Activated CD8-positive, alpha-beta memory T cell treated with anti-CD3 and anti-CD28 coated beads, Interleukin-2, amount 10 ng/mL, durations not matched to agents 7 days and 5 days (primary cell): ENCODE measurements around the gene NTM. TPM values are rescaled to one million over a fixed set of nuclear protein-coding genes. Genes with fewer than 3 reads are reported as not detected.

ENCODE experiments used
- ATAC-seq: fragments of 150-1000 bp; cut with Tn5 transposase; one replicate; pipeline ENCODE4 v1.10.0; 2021; ENCODE audit warnings: moderate library complexity
- CTCF ChIA-PET: fragments of 350-600 bp; sonication (Branson Sonifier 250); formaldehyde crosslinking; loops from one replicate; lab custom pipeline; 2021; ENCODE audit warnings: antibody characterized with exemption; lab: Charles Lee
- DNase-seq: peaks from one replicate; pipeline ENCODE4 v3.0.0-alpha.2; 2020
- H3K27ac Mint-ChIP-seq: one replicate; pipeline ENCODE4 v1.8.0; 2021; ENCODE audit warnings: mild to moderate bottlenecking, mixed read lengths
- H3K27me3 Mint-ChIP-seq: one replicate; pipeline ENCODE4 v1.8.0; 2021; ENCODE audit warnings: mixed read lengths
- H3K36me3 Mint-ChIP-seq: one replicate; pipeline ENCODE4 v1.8.0; 2021; ENCODE audit warnings: mild to moderate bottlenecking, mixed read lengths
- H3K4me1 Mint-ChIP-seq: one replicate; pipeline ENCODE4 v1.8.0; 2021; ENCODE audit warnings: mixed read lengths
- H3K4me3 Mint-ChIP-seq: one replicate; pipeline ENCODE4 v1.8.0; 2021; ENCODE audit warnings: mild to moderate bottlenecking, moderate library complexity, mixed read lengths
- H3K9me3 Mint-ChIP-seq: one replicate; pipeline ENCODE4 v1.8.0; 2022; ENCODE audit warnings: low read depth, mixed read lengths
- total RNA-seq, 2 experiments: library from RNA; stranded (reverse); gene quantifications; one replicate each; pipeline ENCODE4 v1.2.3, GENCODE V29; 2021

Gene NTM
- total RNA-seq, 2 experiments from 2014 or later: not detected

DNA sequence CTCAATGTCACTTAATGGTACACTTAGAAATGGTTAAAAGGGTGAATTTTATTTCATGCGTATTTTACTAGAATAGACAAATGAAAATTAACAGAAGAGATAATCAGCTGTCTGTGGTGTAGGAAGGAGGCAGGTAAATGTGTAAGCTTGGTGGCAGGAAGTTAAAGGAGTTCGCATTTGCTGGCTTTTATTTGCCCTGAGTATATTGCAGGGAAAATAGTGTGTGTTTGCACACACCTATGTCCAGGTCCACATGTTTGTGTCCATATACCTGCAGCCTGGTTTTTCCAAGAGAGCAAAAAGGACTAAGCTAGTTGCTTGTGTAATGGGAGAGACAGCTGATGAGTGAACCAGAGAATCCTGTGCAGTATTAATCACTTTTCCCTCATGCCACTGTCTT, 16.0 kb downstream of the NTM start:
- no peaks in the 10 kb centered on the region for H3K9me3 Mint-ChIP-seq
- no peaks in the 10 kb centered on the region for H3K27me3 Mint-ChIP-seq
- no peak for DNase-seq
- no peaks in the 10 kb centered on the region for H3K36me3 Mint-ChIP-seq
- no peaks in the 10 kb centered on the region for H3K4me1 Mint-ChIP-seq
- H3K27ac Mint-ChIP-seq: no peak overlapping the region
- ATAC-seq: no peak
- CTCF ChIA-PET: no interaction called here
- no peak overlapping the region for H3K4me3 Mint-ChIP-seq

DNA sequence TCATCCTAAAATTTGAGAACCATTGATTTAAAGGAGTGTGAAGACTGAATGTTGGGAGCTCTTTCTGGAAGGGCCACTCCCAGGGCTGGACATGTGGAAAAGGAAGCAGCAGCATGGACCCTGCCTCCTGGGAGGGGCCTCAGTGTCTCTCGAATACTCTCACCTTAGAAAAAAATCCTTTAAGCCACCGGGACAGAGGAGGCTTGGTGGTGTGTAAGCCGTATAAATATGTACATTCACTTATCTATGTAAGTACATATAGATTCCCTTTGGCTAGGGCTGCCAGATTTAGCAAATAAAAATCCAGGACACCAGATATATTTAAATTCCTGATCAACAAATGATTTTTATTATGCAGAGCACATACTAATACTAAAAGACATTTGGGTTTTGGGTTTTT, 17.6 kb downstream of the NTM start:
- DNase-seq: no peak
- Mint-ChIP-seq H3K4me1 (no peaks in the 10 kb centered on the region), H3K36me3 (no peaks in the 10 kb centered on the region), H3K27me3 (no peaks in the 10 kb centered on the region), H3K9me3 (no peaks in the 10 kb centered on the region), H3K4me3 (no peak overlapping the region), H3K27ac (no peak overlapping the region)
- CTCF ChIA-PET: no interaction called here
- ATAC-seq: no peak

DNA sequence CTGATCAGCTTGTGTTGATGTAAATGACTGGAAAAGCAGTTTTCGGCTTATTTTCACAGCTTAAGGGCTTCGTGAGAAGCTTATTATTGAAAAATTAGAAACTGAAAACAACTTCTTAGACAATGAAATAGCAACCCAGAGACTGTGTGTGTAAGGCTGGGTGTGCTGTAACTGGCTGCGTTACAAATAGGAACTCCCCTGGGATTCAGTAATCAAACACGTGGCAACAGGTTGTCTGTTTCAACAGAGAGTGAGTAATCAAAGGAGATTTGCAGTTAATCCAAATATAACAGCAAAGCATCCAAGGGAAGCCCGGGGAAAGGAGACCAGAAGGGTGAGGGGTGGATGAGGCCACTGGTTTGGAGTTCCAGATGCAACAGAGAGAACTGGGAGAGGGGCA, 19.2 kb downstream of the NTM start:
- Mint-ChIP-seq H3K27me3 (no peaks in the 10 kb centered on the region), H3K4me3 (no peak overlapping the region), H3K27ac (no peak overlapping the region), H3K9me3 (no peaks in the 10 kb centered on the region), H3K4me1 (no peaks in the 10 kb centered on the region), H3K36me3 (no peaks in the 10 kb centered on the region)
- no peak for ATAC-seq
- DNase-seq: no peak
- CTCF ChIA-PET: no interaction called here

DNA sequence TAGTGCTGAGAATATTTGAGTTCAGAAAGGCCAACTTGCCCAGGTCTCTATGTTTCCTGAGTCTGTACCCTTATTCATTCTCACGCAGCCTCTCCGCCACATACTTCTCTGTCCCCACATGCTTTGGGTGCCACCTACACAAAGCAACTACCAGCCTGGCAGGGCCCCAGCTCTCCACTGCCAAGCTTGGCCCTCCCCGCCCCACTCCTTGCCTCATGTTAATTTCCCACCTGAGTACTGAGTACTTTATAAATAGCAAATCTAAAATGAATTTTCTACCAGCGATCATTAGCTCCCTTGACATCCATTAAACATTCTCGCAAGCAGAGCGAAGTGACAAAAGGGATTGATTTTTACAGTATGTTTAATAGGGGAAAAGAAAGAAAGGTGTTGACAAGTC, 20.8 kb downstream of the NTM start:
- H3K4me1 Mint-ChIP-seq: no peaks in the 10 kb centered on the region
- H3K4me3 Mint-ChIP-seq: no peak overlapping the region
- no peak for ATAC-seq
- no peaks in the 10 kb centered on the region for H3K27me3 Mint-ChIP-seq
- CTCF ChIA-PET: no interaction called here
- H3K27ac Mint-ChIP-seq: no peak overlapping the region
- no peaks in the 10 kb centered on the region for H3K9me3 Mint-ChIP-seq
- DNase-seq: no peak
- H3K36me3 Mint-ChIP-seq: no peaks in the 10 kb centered on the region

DNA sequence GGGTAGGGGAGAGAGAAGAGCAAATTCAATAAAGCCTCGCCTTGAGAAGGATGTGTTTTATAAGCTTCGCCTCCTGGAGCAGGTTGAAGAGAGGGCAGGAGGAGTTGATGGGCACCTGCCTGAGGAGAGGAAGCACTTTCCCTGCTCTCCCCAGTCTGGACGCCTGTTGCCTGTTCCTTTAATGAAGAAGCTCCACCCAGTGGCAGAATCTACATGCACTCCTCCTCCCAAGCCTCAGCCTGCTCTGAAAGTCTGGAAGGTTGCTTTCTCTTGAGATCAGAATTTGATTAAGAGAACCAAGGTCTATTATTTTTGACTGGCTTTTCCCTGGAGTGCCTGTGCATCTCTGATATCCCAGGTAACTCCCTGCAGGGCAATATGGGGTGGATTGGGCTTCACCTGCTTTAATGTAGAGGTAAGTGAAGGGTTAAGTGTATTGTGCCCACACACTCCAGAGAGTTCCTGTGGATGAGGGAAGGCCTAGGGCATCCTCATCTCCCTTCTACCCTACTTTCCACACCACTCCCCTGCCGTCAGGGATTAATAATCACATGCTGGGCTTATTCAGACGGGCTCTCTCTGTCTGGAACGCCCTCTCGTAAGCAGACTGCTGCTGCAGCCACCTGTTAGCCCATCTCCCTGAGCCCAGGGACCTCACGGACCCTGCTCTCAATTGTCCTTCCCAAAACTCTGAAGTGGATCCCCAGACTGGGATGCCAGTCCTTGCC, 22.3 kb downstream of the NTM start:
- ATAC-seq (no peak), DNase-seq (no peak)
- Mint-ChIP-seq H3K4me3 (no peak overlapping the region), H3K36me3 (no peaks in the 10 kb centered on the region), H3K4me1 (no peaks in the 10 kb centered on the region), H3K27me3 (no peaks in the 10 kb centered on the region), H3K9me3 (no peaks in the 10 kb centered on the region), H3K27ac (no peak overlapping the region)
- CTCF ChIA-PET: no interaction called here

DNA sequence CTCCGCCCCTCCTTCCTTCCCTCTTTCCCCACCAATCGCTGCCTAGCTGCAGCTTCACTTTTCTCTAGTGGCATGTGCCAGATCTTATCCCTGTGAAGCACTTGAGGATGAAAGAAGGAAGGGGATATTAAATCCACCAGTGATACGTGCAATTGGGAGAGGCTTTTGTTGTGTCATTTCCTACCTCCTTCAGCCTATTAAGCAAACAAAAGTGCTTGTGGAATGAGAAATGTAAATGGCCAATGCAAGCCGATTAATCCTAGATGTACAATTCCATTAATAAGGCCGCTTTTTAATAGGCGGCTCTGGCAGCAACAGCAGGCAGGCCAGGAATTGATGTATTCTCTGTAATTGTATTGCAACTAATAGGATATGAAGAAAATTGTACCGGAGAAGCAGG, 23.3 kb downstream of the NTM start:
- H3K4me1 Mint-ChIP-seq: no peaks in the 10 kb centered on the region
- H3K4me3 Mint-ChIP-seq: no peak overlapping the region
- H3K9me3 Mint-ChIP-seq: no peaks in the 10 kb centered on the region
- DNase-seq: no peak
- CTCF ChIA-PET: no interaction called here
- H3K36me3 Mint-ChIP-seq: no peaks in the 10 kb centered on the region
- ATAC-seq: no peak
- no peak overlapping the region for H3K27ac Mint-ChIP-seq
- no peaks in the 10 kb centered on the region for H3K27me3 Mint-ChIP-seq

DNA sequence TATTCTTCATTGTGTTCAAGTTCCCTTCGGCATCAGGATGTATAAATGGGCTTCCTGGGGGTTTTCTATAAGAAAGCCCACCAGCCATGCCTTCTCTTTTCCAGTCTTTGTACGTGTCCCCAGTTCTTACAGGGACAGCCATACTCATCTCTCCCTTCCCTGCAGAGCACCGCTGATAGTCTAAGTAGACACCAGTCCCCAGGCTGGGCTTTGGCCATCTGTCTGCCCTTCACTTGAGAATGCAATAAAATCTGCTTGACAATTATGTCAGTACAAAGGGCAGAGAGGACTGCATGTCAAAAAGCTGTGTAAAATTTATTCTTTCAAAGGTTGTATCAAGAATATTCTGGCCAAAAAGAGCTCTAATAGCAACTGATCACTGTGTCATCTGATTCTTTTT, 27.3 kb downstream of the NTM start:
- DNase-seq (no peak), ATAC-seq (no peak)
- Mint-ChIP-seq H3K36me3 (no peaks in the 10 kb centered on the region), H3K4me3 (no peak overlapping the region), H3K27ac (no peak overlapping the region), H3K27me3 (no peaks in the 10 kb centered on the region), H3K9me3 (no peaks in the 10 kb centered on the region), H3K4me1 (no peaks in the 10 kb centered on the region)
- CTCF ChIA-PET: no interaction called here

DNA sequence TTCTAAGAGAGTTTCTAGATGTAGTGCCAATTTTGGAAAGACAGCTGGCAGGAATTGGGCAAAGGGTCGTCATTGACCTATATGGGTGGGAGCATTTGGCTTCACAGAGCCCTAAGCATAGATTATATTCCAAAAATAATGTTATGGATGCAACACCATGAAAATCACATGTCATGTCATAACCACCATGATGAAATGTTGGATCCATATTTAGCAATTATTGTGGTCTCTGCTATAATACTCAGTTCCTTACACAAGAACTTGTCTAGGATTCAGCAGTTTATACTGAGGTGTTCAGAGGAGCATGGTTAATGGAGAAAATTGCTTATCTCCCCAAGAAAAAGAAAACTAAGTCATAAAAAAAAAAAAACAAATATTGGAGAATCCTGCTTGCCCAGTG, 31.6 kb downstream of the NTM start:
- no peaks in the 10 kb centered on the region for H3K9me3 Mint-ChIP-seq
- ATAC-seq (no peak), DNase-seq (no peak)
- H3K4me3 Mint-ChIP-seq: no peak overlapping the region
- CTCF ChIA-PET: no interaction called here
- no peaks in the 10 kb centered on the region for H3K36me3 Mint-ChIP-seq
- no peaks in the 10 kb centered on the region for H3K27me3 Mint-ChIP-seq
- H3K27ac Mint-ChIP-seq: no peak overlapping the region
- no peaks in the 10 kb centered on the region for H3K4me1 Mint-ChIP-seq

DNA sequence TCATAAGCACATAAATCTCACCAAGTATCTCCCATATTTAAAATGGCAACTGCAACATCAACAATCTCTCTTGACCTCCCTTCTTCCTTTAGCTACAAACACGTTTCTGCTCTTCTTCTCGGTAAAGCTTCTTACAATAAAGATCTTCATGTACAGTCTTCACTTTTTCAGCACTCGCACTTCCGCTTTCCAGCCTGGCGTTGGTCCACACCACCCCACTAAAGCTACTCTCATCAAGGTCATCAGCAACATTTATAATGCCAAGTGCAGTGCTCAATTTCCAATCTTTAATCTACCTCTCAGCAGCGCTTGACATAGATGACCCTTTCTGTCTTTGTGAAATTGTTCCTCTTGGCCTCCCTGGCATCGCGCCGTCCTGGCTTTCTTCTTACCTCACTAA, 33.6 kb downstream of the NTM start:
- CTCF ChIA-PET: no interaction called here
- H3K4me1 Mint-ChIP-seq: no peaks in the 10 kb centered on the region

DNA sequence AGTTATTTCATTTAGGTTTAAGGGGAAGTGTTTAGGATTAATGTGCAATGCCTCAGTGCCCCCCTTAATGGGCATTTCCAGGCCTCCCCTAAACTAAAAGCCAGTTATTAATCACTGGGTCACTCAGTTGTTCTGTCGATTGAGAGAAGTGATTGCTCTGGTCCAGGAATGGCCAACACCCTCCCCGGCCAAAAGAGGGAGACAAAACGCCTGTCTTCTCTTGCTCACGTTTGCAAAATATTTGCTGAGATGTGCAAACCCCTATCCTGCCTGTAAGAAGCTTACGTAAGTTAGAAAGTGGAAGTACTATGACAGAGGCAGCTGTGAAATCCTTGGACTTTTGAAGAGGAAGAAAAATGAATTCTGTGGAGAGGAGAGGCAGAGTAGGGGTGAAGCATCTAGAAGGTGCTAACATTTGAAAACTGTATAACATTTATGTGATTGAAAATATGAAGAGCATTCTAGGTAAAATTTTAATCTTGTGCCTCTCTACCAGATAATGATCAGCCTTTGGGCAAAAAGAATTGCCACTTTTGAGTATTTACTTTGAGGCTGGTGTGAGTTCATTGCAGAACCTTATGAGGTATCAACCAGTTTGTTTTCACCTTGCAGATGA, 37.7 kb downstream of the NTM start:
- Mint-ChIP-seq H3K4me3 (no peak overlapping the region), H3K36me3 (no peaks in the 10 kb centered on the region), H3K27ac (no peak overlapping the region), H3K4me1 (no peaks in the 10 kb centered on the region), H3K27me3 (no peaks in the 10 kb centered on the region), H3K9me3 (no peaks in the 10 kb centered on the region)
- no peak for ATAC-seq
- CTCF ChIA-PET: no interaction called here
- no peak for DNase-seq

More for the DNA sequence above, 33.6 kb downstream of the NTM start:
- Mint-ChIP-seq H3K9me3 (no peaks in the 10 kb centered on the region), H3K27ac (no peak overlapping the region), H3K4me3 (no peak overlapping the region), H3K27me3 (no peaks in the 10 kb centered on the region), H3K36me3 (no peaks in the 10 kb centered on the region)
- ATAC-seq (no peak), DNase-seq (no peak)

DNA sequence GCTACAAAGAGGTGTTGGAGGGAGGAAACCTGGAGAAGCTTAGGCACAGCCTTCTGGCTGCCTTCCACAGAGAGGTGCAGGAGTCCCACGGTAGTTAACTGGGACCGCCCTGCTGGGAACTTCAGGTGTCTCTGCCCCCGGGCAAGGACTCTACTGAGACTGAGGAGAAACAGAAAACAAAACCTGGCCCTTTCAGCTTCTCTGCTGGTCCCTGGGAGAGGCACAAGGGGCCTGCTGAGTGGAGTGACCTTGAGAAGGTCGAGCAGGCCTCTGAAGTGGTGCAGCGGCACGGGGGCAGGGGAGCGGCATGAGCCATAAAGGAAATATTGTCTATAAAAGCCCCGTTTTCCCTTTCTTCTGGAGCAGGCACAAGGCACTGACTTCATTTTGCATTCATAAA, 38.9 kb downstream of the NTM start:
- no peak for DNase-seq
- ATAC-seq: no peak
- no peak overlapping the region for H3K27ac Mint-ChIP-seq
- no peaks in the 10 kb centered on the region for H3K27me3 Mint-ChIP-seq
- no peak overlapping the region for H3K4me3 Mint-ChIP-seq
- H3K4me1 Mint-ChIP-seq: no peaks in the 10 kb centered on the region
- H3K9me3 Mint-ChIP-seq: no peaks in the 10 kb centered on the region
- CTCF ChIA-PET: no interaction called here
- no peaks in the 10 kb centered on the region for H3K36me3 Mint-ChIP-seq

DNA sequence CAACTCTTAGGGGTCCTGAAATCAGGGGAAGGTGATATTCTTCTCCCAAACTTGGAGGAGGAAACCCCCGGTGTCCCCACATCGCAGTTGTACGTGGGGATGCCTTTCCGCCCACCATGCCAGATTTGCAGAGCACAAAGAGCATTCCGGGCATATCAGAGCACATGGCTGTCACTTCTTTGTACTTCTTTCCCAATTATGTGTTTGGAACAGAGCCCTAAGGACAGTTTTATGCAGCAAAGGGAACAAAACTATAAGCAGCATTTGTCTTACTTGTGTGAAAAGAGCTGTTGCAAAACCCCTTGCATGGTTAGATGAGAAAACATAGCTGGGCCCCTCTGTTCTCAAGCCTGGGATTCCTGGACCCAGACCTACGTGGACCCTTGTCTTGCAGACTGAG, 41.2 kb downstream of the NTM start:
- Mint-ChIP-seq H3K9me3 (no peaks in the 10 kb centered on the region), H3K27ac (no peak overlapping the region), H3K4me1 (no peaks in the 10 kb centered on the region), H3K27me3 (no peaks in the 10 kb centered on the region), H3K36me3 (no peaks in the 10 kb centered on the region), H3K4me3 (no peak overlapping the region)
- no peak for ATAC-seq
- CTCF ChIA-PET: no interaction called here
- no peak for DNase-seq

DNA sequence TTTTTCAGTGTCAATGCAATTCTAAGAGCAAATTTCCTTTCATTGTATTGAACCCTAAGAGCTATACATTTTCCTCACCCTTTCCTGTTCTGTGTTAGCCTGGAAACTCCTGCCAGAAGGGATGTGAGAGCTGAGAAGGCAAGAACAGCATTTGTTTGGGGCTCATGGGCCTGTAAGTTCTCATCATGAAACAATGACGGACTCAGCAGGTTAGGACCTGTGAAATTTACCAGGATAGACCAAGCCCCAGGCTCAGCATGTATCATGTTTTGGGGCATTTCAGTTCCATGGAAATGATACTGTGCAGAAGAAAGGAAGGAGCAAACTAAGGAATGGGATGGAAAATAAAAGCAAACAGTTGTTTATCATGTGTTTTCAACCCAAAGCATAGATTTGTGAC, 41.6 kb downstream of the NTM start:
- ATAC-seq: no peak
- Mint-ChIP-seq H3K27ac (no peak overlapping the region), H3K4me3 (no peak overlapping the region), H3K4me1 (no peaks in the 10 kb centered on the region), H3K27me3 (no peaks in the 10 kb centered on the region), H3K9me3 (no peaks in the 10 kb centered on the region), H3K36me3 (no peaks in the 10 kb centered on the region)
- no peak for DNase-seq
- CTCF ChIA-PET: no interaction called here

DNA sequence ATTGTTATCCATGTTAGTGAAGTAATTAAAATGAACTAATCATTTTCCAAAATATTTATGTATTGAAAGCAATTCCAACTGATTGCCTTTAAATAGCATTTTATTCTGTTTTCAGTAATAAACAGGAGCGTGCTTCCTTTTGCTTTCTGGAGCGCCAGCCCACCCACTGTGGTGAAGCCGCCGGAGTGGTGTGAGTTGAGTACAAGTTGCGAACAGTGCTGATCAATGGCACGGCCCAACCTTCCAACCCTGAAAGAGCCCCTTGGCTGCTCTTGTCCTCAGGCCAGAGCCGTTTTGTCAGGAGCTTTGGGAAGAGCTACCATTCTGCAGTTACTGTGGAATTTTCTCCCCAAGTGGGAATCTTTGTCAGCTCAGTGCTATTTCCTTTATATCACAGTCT, 42.8 kb downstream of the NTM start:
- no peaks in the 10 kb centered on the region for H3K4me1 Mint-ChIP-seq
- H3K4me3 Mint-ChIP-seq: no peak overlapping the region
- no peaks in the 10 kb centered on the region for H3K27me3 Mint-ChIP-seq
- DNase-seq (no peak), ATAC-seq (no peak)
- H3K27ac Mint-ChIP-seq: no peak overlapping the region
- H3K9me3 Mint-ChIP-seq: no peaks in the 10 kb centered on the region
- CTCF ChIA-PET: no interaction called here
- H3K36me3 Mint-ChIP-seq: no peaks in the 10 kb centered on the region
